ENCODE data around the gene WHRN. TPM values are rescaled to one million over a fixed set of nuclear protein-coding genes. Genes with fewer than 3 reads are reported as not detected.

The WHRN gene
- polyA plus RNA-seq, 1 donor, result 12.4 TPM

DNA sequence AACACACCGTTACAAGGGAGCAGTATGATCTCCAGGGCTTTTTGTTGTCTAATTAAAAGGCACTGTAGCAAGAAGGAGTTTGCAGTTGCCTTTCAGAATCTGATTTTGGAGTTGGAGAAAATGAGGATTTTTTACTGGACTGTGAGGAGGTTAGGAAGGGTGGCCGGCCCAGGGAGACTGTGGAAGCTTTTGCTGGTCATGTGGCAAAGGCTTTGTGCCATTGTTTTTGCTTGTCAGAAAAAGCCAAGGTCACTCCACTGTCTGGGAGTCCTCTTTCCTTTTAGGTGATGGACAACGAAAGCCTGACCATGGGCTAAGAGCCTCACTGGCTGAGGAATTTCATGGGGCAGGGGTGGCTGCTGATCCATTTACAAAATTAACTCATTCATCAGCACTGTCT lies 10.3 kb upstream of the WHRN start:
- DNase-seq, result no peak

DNA sequence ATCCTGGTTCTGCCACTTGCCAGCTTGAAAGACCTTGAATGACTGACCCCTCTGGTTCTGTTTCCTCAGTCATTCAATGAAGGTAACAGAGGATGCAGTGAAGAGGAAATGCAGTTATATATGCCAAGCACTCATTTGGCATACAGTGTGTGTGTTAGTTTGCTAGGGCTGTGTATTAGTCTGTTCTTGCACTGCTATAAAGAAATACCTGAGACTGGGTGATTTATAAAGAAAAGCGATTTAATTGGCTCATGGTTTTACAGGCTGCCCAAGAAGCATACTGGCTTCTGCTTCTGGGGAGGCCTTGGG lies 8.6 kb upstream of the WHRN start:
- DNase-seq, result no peak

DNA sequence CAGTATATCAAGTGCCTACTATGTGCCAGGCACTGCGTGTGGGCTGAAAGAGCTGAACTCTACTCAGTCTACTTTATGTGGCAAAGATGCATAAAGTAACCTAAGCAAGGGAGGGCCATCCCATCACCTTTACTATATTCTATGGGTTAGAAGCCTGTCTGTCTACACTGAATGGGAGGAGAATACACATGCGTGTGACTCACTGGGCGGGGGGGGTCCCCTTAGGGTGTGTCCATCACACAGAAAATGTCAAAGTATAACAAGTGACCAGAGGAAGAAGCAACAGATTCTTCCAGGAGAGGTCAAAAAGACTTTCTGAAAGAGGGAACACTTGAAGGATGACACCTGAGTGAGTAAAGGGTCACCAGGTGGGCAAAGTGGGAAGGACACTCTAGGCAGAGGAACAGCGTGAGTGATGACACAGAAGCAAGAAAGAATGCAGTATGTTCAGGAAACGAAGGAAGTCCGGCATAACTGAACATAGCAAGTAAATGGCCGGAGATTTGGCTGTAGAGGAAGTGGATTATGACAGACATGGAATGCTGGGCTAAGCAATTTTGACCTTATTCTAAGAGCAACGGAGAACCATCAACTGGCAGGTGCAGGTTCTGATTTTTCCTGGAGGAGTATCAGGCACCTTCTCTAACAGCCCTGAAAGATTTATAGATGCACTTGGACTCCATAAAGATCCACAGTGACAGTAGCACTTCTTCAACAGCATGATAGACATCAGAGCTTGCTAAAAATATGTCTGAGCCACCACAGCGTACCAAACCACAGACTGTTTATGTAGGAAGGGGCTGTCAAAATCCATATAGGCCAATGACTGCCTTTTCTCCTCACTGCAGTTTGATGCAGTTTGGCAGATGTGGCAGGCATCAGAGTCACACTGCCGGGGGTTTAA lies 8.0 kb upstream of the WHRN start:
- DNase-seq, result no peak

DNA sequence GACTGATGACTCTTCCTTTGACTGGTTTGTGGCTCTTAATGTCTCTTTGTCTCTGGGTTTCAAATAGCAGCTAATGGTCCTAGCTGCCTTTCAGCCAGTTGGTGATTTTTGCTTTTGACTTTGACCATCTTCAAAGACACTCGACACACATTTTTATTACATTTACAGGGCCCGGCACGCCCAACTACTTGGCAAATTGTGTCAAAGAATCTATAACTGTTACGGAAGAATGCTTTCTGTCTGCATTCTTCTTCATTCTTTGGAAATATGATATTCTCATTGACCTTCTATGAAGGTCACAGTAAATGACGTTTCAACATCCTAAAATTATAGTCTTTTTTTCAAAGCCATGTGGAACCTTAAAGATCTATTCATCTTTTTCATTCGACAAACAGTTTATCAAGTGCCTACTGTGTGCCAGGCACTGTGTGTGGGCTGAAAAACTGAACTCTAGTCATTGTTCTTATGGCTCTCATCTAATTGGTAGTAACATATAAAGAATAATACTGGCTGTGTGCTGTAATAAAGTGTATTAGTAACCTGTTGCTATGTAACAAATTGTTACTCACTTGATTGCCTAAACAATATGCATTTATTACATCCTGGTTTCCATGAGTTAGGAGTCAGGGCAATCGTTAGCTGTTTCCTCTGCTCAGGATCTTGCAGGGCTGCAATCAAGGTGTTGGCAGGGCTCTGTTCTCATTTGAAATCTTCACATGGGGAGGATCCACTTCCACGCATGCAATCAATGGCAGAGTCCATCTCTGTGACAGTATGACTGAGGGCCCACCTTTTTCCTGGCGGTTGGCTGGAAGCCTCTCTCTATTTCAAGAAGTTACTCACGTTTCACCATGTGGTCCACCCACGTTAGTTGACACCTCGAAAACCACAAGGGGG lies 7.0 kb upstream of the WHRN start:
- no peak for DNase-seq

DNA sequence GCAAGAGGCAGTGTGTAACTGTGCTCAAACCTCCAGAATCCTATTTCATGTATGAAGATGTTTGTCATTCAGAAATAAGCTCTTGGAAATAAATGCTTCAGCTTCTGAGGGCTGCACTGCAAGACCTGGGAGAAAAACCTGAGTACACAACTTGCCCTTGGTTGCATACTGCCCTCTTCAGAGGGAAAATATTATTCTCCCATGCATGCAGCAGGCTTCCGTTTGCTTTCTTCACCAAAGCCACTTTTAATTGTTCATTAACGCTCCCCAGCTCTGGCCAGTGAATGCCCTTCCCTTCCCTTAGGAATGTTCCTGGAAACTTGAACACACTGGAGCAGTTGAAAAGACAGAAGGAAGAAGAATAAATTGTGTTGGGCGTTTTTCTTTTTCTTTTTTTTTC lies 2.5 kb upstream of the WHRN start:
- no peak for DNase-seq

DNA sequence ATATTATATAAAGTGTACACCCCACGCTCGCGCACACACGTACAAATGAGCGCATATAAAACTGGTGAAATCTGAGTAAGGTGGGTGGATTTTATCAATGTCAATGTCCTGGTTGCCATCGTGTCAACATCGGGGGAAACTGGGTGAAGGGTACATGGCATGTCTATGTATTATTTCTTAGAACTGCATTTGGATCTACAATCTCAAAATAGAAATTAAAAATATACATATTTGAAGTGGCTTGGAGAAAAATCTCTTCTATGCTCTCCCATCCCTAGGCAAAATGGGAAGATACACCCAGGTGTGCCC lies 763 bp upstream of the WHRN start:
- no peak for DNase-seq

DNA sequence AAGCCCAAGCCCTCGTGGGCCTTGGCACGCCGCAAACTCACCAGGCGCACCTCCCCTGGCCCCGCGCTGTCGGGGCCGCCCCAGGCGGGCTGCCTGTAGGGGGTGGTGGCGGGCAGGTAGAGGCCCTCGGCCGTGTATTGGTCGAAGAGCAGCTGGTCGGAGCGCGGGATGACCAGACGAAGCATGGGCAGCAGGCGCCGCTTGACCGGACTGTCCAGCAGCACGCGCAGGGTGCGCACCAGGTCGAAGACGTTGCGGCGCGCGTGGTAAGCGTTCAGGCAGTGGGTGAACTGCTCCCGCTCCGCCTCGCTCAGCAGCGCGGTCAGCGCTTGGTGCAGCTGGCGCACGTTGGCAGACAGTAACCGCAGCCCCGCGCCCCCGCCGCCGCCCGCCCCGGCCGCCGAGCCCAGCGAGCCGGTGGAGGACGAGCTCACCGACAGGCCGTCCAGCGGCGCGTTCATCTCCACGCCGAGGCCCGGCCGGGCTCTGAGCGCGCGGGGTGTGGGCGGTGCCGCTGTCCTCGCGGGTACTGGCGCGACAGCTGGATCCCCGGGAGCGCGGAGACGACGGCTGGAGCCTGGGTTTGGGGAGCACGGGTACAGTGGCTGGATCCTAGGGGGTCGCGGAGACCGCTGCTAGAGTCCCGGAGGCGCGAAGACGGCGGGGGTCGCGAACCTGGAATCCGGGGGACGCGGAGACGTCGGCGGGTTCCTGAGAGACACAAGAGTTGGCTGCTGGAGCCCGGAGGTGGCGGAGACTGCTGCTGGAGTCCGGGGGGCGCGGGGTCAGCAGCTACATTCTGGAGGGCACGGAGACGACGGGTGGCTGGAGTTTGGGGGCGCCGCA lies 709 bp downstream of the WHRN start:
- DNase-seq, result no peak

DNA sequence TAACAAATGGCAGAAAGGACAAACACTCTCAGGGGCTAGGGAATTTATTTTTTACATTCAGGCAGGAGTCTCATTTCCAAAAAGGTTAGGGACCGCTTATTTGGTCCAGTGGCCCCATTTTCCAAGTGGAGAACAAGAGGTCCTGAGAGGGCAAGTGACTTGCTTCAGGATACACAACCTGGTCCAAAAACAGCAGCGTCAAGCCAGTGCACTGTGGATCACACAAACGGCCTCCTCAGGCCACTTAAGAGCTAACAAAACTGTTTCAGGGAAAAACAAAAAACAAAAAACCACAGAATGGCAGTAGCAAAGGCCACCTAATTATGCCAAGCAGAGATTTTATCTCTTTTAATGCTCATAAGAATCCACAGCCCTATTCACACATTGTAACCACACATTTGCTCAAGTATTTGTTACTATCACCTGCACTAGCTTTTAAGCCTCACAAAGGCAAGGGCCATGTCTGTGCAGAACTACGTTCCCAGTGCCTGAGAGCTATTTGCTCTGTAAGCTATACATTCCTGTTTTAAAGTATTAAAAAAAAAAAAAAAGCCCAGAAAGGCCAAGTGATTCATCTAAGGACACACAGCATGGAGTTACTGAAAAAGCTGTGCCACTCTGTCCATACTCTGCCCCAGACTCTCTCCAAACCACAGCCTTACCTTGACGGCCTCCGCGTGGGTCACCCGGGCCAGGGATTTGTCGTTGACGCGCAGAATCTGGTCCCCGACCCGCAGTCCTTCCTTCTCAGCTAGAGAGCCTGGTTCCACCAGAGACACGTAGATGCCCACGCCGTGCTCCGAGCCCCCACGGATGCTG lies 1.5 kb downstream of the WHRN start:
- no peak for DNase-seq

DNA sequence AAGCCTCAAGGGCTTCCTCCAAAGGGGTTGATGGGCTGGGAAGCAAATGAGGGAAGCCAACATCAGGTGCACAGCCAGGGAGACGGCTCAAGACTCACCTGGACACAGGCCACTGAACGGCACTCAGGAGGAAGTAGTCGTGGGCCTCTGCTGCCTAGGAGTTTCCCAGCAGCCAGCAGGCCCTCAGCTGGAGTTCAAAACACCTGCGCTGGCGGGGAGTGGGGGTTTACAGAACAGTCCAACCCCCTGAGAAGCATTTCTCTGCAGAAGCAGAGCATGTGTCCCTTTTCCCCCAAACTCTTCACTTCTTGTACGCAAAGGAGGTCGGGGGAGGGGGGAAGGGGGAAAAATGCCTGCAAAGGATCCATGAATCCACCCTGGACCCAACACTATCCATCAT lies 2.3 kb downstream of the WHRN start:
- no peak for DNase-seq

DNA sequence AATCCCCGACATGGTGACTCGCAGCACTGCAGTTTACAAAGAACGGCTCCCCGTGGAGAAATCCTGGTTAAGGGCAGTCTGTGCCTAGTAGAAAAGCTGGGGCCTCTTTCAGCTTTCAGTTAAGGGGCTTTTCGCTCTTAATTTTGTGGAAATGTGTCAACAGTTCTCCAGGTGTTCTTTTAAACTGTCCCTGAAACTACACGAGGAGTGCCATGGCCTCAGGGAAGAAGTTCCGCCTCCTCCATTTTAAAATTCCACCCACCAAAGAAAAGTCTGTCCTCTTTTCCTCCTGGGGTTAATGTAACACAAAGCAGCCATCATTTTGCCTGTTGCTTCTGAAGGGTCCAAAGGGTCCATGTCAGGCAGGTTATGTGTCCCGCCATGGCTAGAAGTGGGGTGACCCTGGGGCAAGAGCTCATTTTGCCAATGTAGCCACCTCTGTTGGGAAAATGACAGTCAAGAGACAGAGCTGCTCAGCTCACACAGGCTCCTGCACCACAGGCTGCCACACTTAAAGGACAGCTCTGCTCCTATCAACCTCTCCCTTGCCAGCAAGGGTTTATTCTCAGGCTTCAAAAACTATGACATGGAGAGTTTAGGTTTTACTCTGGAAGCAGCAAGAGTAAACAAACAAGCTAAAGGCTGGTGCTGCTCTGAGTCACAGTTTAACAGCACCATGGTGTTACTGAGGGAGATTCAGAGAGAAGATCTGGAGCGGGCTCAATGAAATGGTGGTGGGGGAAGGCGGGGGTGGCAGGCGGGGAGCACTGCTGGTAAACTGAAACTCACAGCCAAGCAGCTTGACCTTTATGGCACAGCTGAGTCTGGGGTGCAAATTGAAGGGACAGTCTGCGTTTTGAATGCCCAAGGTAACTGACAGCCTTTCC lies 3.2 kb downstream of the WHRN start:
- DNase-seq, result no peak

DNA sequence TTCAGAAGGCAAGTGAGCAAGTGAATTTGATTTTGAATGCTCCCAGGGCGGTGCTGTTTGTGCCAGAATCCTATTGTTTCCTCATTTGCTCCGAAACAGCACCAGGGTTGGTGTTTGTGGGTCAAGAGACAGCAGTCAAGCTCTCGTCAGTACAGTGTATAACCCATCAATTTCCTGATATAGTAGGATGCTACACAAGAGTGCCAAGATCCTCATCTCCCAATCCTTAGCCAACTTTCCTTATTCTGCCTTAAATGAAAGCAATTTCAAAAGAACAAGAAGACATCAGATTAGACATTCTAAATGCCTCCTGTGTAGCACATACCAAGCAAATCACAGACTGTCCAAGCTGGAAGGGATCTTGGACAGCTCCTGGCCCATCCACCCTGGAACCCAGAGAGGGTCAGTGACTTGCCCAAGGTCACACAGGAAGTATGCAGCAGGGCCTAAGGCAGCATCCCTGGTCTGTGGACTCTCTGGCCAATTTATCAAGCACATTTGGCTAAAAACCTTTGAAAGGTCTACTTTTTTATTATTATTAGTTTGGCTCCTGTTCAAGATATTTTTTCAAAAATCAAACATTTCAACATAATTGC lies 4.5 kb downstream of the WHRN start:
- DNase-seq, result no peak

DNA sequence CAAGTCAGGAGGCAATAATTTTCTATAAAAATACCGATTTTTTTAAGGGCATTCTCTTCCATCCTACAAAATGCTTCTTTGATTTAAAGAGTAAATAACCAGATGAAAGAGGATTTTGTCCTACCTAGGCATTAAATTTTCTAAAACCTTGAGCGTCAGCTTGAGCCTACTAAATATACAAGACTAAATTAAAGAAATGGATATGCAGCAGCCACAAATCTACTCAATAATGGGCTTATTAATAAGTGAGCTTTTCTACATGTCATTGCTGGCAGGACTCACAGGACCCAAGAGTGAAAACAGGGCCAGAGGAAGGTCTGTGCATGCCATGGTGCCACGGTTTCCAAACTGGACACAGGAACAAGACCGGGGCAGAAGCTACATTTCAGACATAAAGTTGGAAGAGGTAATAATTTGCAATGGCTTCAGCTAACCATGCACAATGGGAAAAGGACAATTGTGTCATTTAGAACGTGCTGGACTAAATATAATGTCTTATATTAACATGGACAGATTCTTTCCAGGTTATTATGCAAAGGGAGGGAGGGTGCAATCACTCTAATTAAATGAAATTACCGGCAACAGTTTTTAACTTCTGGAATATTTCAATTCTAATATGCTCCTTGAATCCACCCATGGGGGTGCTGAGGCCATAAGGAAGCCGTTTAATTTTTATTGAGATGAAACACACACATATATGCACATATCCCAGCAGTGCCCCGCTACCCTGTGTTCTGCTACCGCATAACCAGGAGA lies 5.2 kb downstream of the WHRN start:
- no peak for DNase-seq

DNA sequence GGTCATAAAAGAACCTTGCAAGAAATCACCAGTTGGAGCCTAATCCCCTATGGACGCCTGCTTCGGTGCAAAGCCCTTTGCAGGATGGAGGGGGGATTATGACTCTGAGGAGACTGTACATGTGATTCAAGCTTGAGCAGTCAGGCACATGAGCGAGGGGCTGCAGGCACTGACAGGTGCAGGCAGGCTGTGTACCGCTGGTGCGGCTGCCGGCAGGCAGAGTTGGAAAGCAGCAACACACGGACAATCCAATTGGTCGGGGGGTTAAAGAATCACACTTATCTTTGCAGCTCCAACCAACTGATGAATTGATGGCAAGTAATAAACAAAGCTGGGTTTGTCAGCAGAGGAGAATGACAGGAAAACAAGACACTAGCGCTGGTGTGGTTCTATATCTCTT lies 5.7 kb downstream of the WHRN start:
- no peak for DNase-seq

DNA sequence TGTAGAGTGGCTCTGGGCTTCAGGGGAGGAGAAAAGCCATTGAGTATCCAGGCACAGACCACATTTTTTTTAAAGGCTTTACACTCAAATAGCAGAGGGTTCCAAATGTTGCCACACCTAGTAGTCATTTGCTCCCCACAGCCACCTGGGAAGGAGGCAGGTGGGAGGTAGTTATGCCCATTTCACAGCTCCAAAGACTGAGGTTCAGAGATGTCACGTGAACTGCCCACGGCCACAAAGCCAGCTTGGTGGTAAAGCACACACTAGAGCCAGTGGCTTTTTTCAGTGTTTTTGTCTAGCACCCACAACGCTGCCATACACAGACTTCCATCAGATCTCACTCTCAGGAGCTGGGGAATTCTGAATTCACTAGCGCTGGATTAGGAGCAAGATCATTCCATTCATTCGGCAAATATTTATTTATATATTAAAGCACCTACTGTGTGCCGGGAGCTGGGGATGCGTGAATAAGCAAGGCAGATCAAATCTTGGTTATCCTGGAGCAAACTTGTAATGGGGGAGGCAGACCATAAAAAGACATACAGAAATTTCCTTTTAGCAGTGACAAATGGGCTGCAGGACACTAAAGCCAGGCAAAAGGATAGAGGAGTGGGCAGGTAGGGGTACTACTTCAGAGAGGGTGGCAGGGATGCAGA lies 7.4 kb downstream of the WHRN start:
- DNase-seq, result no peak

DNA sequence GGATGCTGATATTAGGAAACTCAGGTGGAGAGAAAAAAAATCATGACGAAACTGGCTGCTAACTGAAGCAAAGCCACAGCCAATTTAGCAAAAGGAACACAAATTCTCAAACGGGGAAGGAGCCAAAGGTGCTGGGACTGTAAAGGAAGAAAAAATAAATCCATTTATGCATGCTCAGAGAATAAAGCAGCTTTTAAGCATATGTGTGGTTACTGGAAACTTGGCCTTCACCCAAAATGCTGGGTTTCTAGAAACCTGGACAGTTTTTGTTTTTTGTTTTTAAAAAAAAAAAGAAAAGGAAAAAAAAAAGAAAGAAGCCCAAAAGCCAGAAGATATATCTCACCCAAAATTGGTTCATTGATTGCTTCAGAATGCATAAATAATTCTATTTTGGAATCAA lies 8.0 kb downstream of the WHRN start:
- no peak for DNase-seq

DNA sequence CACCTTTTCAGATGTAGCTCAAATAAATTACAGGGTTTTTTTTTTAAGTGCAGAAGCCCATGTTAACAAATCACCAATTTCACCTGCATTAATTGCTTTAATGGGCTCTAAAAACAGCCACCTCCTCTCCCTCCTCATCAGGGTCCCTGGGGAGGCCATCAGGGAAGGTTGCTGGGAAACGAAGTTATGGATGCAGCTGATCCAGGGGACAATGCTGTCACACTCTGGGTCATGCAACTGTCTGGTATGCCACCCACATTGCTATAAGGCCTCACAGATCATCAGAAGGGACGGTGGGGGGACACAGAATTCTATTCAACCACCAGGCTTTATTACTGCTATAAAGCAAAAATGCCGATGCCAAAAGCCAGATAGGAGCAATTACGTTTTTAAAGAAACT lies 9.3 kb downstream of the WHRN start:
- DNase-seq, result no peak

DNA sequence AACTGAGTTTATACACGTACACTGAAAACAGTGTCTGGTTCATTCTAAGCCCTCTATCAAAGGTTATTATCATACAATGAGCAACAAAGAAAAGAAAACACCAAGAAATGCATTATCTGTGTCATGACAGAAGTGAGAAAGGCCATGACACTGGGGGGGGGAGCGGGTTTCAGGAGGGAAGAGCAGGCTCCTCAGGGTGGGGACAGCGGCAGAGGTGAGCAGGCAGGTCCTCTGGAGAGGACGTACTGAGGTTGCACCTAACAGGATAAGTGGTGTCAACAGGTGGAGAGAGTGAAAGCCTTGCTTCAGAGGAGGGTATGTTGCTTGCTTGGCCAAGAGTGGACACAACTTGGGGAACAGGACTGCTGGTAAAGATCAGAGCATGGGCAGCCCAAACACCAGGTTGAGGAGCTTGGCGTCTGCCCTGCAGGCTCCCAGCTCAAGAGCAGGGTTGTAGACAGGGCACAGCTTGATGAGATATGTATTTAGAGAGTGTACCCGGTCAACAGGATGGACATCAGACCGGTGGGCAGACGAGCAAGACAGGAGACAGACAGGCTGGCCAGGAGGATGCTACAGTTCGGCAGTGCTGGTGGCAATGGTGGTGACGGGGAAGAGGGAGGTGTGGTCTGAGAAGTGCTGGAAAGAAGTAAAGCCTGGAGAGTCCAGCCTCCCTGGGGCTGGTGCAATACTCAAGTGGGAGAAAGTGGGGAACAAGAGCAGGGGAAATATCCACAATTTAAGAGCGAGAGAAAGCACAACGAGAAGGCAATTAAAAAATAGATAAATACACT lies 10.3 kb downstream of the WHRN start:
- DNase-seq, result no peak

DNA sequence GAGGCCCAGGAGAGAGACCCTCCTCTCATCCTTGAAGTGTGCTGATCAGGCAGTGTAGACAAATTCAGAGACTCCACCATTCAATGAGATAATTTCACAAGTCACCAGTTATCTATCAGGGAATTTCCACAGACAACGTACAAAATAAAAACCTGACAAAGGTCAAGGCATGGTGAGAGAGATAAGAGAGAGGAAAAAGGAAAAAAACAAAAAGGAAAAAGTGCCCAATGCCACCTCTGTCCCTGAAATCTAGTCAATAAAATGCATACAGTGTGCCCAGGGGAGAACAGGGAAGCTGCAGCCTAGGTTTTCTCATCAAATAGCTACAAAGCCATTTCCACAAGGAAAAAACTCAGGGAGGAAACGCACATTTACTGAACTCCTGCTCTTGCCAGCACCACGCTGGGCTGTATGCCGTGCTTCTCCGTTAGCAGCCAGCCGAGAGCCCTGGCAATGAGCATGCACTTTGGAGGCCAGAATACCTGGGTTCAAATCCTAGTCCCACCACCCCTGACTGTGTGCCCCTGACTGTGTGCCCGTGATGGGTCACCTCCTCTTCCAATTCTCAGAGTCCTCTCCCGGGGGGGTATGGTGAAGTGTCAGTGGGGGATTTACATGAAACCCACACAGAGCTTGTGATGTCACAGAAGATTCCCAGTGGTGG lies 11.6 kb downstream of the WHRN start:
- DNase-seq, result no peak
